WTC11 (cell line): Measurements from ENCODE around the gene GAS6. TPM values are rescaled to one million over a fixed set of nuclear protein-coding genes. Genes with fewer than 3 reads are reported as not detected.
A peak's percentile ranks its signal among the peaks of the same experiment; 100 is the strongest.

Source experiments
- ATAC-seq: fragments of 200-7000 bp; cut with Tn5 transposase; 2 replicates; pipeline ENCODE4 v1.10.0; 2021; ENCODE audit warnings: mild to moderate bottlenecking, moderate library complexity
- CTCF ChIA-PET: fragments of 300-600 bp; sonication (Branson Sonifier 250); formaldehyde crosslinking; loops from one replicate; lab custom pipeline; 2021; ENCODE audit warnings: antibody characterized with exemption; lab: Charles Lee
- POLR2A ChIA-PET: fragments of 350-600 bp; sonication (Branson Sonifier 250); formaldehyde crosslinking; loops from one replicate; lab custom pipeline; 2021; ENCODE audit warnings: antibody characterized with exemption; lab: Charles Lee
- DNase-seq: peaks from one replicate; pipeline ENCODE4 v3.0.0; 2021; ENCODE audit warnings: low spot score
- H3K27ac Mint-ChIP-seq: 2 replicates; pipeline ENCODE4 v1.8.0; 2021; ENCODE audit warnings: mixed read lengths
- H3K27me3 Mint-ChIP-seq: 2 replicates; pipeline ENCODE4 v1.8.0; 2021; ENCODE audit warnings: low read depth, mild to moderate bottlenecking, moderate library complexity, mixed read lengths
- H3K36me3 Mint-ChIP-seq: 2 replicates; pipeline ENCODE4 v1.8.0; 2021; ENCODE audit warnings: mixed read lengths
- H3K4me1 Mint-ChIP-seq: 2 replicates; pipeline ENCODE4 v1.8.0; 2022; ENCODE audit warnings: mixed read lengths
- H3K4me3 Mint-ChIP-seq: 2 replicates; pipeline ENCODE4 v1.8.0; 2021; ENCODE audit warnings: mild to moderate bottlenecking, moderate library complexity, mixed read lengths
- H3K9me3 Mint-ChIP-seq: 2 replicates; pipeline ENCODE4 v1.8.0; 2021; ENCODE audit warnings: mixed read lengths
- ETV6 ChIP-seq: sonication (generic); formaldehyde crosslinking; IDR thresholded peaks from 2 replicates; pipeline ENCODE4 v1.8.1; 2022; ENCODE audit warnings: mild to moderate bottlenecking, missing genetic modification reagents
- FOXP4 ChIP-seq: sonication (generic); formaldehyde crosslinking; IDR thresholded peaks from 2 replicates; pipeline ENCODE4 v1.8.0; 2022; ENCODE audit warnings: mild to moderate bottlenecking, missing genetic modification reagents
- GABPB1 ChIP-seq: sonication (generic); formaldehyde crosslinking; IDR thresholded peaks from 2 replicates; pipeline ENCODE4 v1.8.1; 2023; ENCODE audit warnings: mild to moderate bottlenecking, missing genetic modification reagents
- HMGXB4 ChIP-seq: sonication (generic); formaldehyde crosslinking; IDR thresholded peaks from 2 replicates; pipeline ENCODE4 v1.8.1; 2023; ENCODE audit warnings: mild to moderate bottlenecking, moderate library complexity, missing genetic modification reagents
- JUN ChIP-seq: sonication (generic); formaldehyde crosslinking; IDR thresholded peaks from 2 replicates; pipeline ENCODE4 v1.8.0; 2023; ENCODE audit warnings: mild to moderate bottlenecking, missing genetic modification reagents
- MYBL2 ChIP-seq: sonication (generic); formaldehyde crosslinking; IDR thresholded peaks from 2 replicates; pipeline ENCODE4 v1.8.1; 2023; ENCODE audit warnings: mild to moderate bottlenecking, moderate library complexity, missing genetic modification reagents
- NFYB ChIP-seq: sonication (generic); formaldehyde crosslinking; conservative IDR thresholded peaks from 2 replicates; pipeline ENCODE4 v1.8.0; 2022; ENCODE audit warnings: low read depth, missing genetic modification reagents
- OVOL2 ChIP-seq: fragments of 250-450 bp; sonication (Bioruptor Pico); IDR thresholded peaks from 2 replicates; pipeline ENCODE4 v1.9.0; 2021; ENCODE audit warnings: mild to moderate bottlenecking, borderline replicate concordance
- SMAD3 ChIP-seq: sonication (generic); formaldehyde crosslinking; IDR thresholded peaks from 2 replicates; pipeline ENCODE4 v1.8.0; 2022; ENCODE audit warnings: missing genetic modification reagents, mild to moderate bottlenecking, borderline replicate concordance
- SP1 ChIP-seq: sonication (generic); formaldehyde crosslinking; conservative IDR thresholded peaks from 2 replicates; pipeline ENCODE4 v1.8.1; 2022; ENCODE audit warnings: missing genetic modification reagents
- TEAD4 ChIP-seq: sonication (generic); formaldehyde crosslinking; IDR thresholded peaks from 2 replicates; pipeline ENCODE4 v1.8.0; 2022; ENCODE audit warnings: mild to moderate bottlenecking, missing genetic modification reagents
- TP53 ChIP-seq: sonication (generic); formaldehyde crosslinking; IDR thresholded peaks from 2 replicates; pipeline ENCODE4 v1.8.1; 2023; ENCODE audit warnings: mild to moderate bottlenecking, missing genetic modification reagents
- ZNF281 ChIP-seq: sonication (generic); formaldehyde crosslinking; IDR thresholded peaks from 2 replicates; pipeline ENCODE4 v1.8.0; 2023; ENCODE audit warnings: mild to moderate bottlenecking, missing genetic modification reagents
- ZNF532 ChIP-seq: fragments of 250-450 bp; sonication (Bioruptor Pico); IDR thresholded peaks from 2 replicates; pipeline ENCODE4 v1.9.0; 2021; ENCODE audit warnings: mild to moderate bottlenecking, borderline replicate concordance
- total RNA-seq: library from RNA; stranded (reverse); gene quantifications from 3 replicates; pipeline ENCODE4 v1.2.3, GENCODE V29; 2021

GAS6 gene
- total RNA-seq, 1 experiment from 2014 or later = 29.4 TPM

- TF ChIP-seq ZNF532 (CRISPR knock-in tag) = no peak
- no peak for TF ChIP-seq JUN (CRISPR knock-in tag)
- no peak for TF ChIP-seq SMAD3 (CRISPR knock-in tag)
- no peak for TF ChIP-seq TP53 (CRISPR knock-in tag)
- no peak for TF ChIP-seq ZNF281 (CRISPR knock-in tag)
- TF ChIP-seq GABPB1 (CRISPR knock-in tag) = no peak
- no peak for TF ChIP-seq ETV6 (CRISPR knock-in tag)
Observed at GRCh38 chr13:113855012-113855921, 8.6 kb downstream of the GAS6 start (continued).

GRCh38 chr13:113854238-113855011 is 9.5 kb downstream of the GAS6 start:
- Mint-ChIP-seq H3K9me3 (peaks cover 12% of the 10 kb centered on the region), H3K4me3 (no peak overlapping the region), H3K36me3 (peaks cover 12% of the 10 kb centered on the region), H3K27ac (no peak overlapping the region; the same call in 1 of the 2 replicates), H3K4me1 (peaks cover 40% of the 10 kb centered on the region), H3K27me3 (no peaks in the 10 kb centered on the region)
- POLR2A ChIA-PET = interaction anchor here (0.5 kb wide), 1 partner anchor 29 kb away, joined by 3 read pairs; no protein-coding TSS in a partner anchor
- TF ChIP-seq TEAD4 (CRISPR knock-in tag) (no peak), OVOL2 (CRISPR knock-in tag) (no peak), MYBL2 (no peak), HMGXB4 (no peak), FOXP4 (CRISPR knock-in tag) (no peak), SP1 (CRISPR knock-in tag) (no peak), NFYB (no peak), ZNF532 (CRISPR knock-in tag) (no peak)
- DNase-seq = no peak
- peak; percentile 25 for ATAC-seq
- CTCF ChIA-PET = interaction anchor here (0.6 to 1.0 kb wide), 4 partner anchors 11 to 113 kb away, joined by 3 to 4 read pairs (median 3); no protein-coding TSS in a partner anchor
